ENCODE results near the gene PACS1. TPM values are rescaled to one million over a fixed set of nuclear protein-coding genes. Genes with fewer than 3 reads are reported as not detected.
A peak's percentile ranks its signal among the peaks of the same experiment; 100 is the strongest.
"Not testable (repeated sequence)": the region's sequence is repeated elsewhere in the genome, so short reads cannot be mapped to it uniquely, and the experiment has no call there.

The PACS1 gene
- polyA plus RNA-seq, 3 donors = 44.0 to 50.8 (median 45.6) TPM

- DNase-seq (ENCODE audit: low read depth in 3 of 3, low spot score in 2 of 3) = no peak
Observed at GRCh38 chr11:66106786-66107599, 36.9 kb downstream of the PACS1 start.

- no peak for DNase-seq (ENCODE audit: low read depth in 3 of 3, low spot score in 2 of 3)
Observed at GRCh38 chr11:66107600-66108510, 37.8 kb downstream of the PACS1 start.

- no peak for DNase-seq (ENCODE audit: low read depth in 3 of 3, low spot score in 2 of 3)
Observed at GRCh38 chr11:66109294-66109693, 39.2 kb downstream of the PACS1 start.

- no peak for DNase-seq (ENCODE audit: low read depth in 3 of 3, low spot score in 2 of 3)
Observed at GRCh38 chr11:66111158-66111557, 41.1 kb downstream of the PACS1 start.

GRCh38 chr11:66112041-66112491 lies 42.0 kb downstream of the PACS1 start:
- no peak for DNase-seq (ENCODE audit: low read depth in 3 of 3, low spot score in 2 of 3)

GRCh38 chr11:66112601-66113499 lies 42.8 kb downstream of the PACS1 start:
- no peak for DNase-seq (ENCODE audit: low read depth in 3 of 3, low spot score in 2 of 3)

GRCh38 chr11:66114957-66115356 lies 44.9 kb downstream of the PACS1 start:
- DNase-seq (ENCODE audit: low read depth in 3 of 3, low spot score in 2 of 3) = not testable (repeated sequence)

- no peak for DNase-seq (ENCODE audit: low read depth in 3 of 3, low spot score in 2 of 3)
Observed at GRCh38 chr11:66115638-66116301, 45.7 kb downstream of the PACS1 start.

- DNase-seq (ENCODE audit: low read depth in 3 of 3, low spot score in 2 of 3) = no peak
Observed at GRCh38 chr11:66116576-66117361, 46.7 kb downstream of the PACS1 start.

GRCh38 chr11:66118847-66119246 lies 48.8 kb downstream of the PACS1 start:
- DNase-seq (ENCODE audit: low read depth in 3 of 3, low spot score in 2 of 3) = no peak

GRCh38 chr11:66119348-66120133 lies 49.5 kb downstream of the PACS1 start:
- no peak for DNase-seq (ENCODE audit: low read depth in 3 of 3, low spot score in 2 of 3)

- no peak for DNase-seq (ENCODE audit: low read depth in 3 of 3, low spot score in 2 of 3)
Observed at GRCh38 chr11:66121466-66121865, 51.4 kb downstream of the PACS1 start.

GRCh38 chr11:66123902-66124301 lies 53.8 kb downstream of the PACS1 start:
- no peak for DNase-seq (ENCODE audit: low read depth in 3 of 3, low spot score in 2 of 3)

GRCh38 chr11:66124564-66124963 lies 54.5 kb downstream of the PACS1 start:
- DNase-seq (ENCODE audit: low read depth in 3 of 3, low spot score in 2 of 3) = no peak

GRCh38 chr11:66126064-66126463 lies 56.0 kb downstream of the PACS1 start:
- no peak for DNase-seq (ENCODE audit: low read depth in 3 of 3, low spot score in 2 of 3)

GRCh38 chr11:66126808-66127555 lies 56.9 kb downstream of the PACS1 start:
- DNase-seq (ENCODE audit: low read depth in 3 of 3, low spot score in 2 of 3) = peak in 1 of 3 donors; percentile 50

GRCh38 chr11:66130978-66131377 lies 60.9 kb downstream of the PACS1 start:
- no peak for DNase-seq (ENCODE audit: low read depth in 3 of 3, low spot score in 2 of 3)
